Measurements from ENCODE around the gene APPL1.
"Not testable (repeated sequence)": the region's sequence is repeated elsewhere in the genome, so short reads cannot be mapped to it uniquely, and the experiment has no call there.

APPL1 gene

GRCh38 chr3:57292897-57293526, 65.5 kb downstream of the APPL1 start:
- Histone ChIP-seq H3K4me1 (no peaks in the 10 kb centered on the region), H3K36me3 (no peaks in the 10 kb centered on the region), H3K27me3 (no peaks in the 10 kb centered on the region; the same call in 1 of the 2 replicates), H3K4me3 (ENCODE audit: low read depth, low read length) (no peak overlapping the region), H3K9me3 (no peaks in the 10 kb centered on the region)
- DNase-seq, result no peak
- no peak for TF ChIP-seq CTCF (IDR thresholded peaks at IDR 0.05; ENCODE audit: low read depth, low read length)

GRCh38 chr3:57298041-57298440, 70.5 kb downstream of the APPL1 start:
- no peak for TF ChIP-seq CTCF (IDR thresholded peaks at IDR 0.05; ENCODE audit: low read depth, low read length)

GRCh38 chr3:57303520-57303919, 76.0 kb downstream of the APPL1 start:
- not testable (repeated sequence) for H3K4me3 ChIP-seq (ENCODE audit: low read depth, low read length); H3K36me3 ChIP-seq; DNase-seq; H3K27me3 ChIP-seq; H3K4me1 ChIP-seq; H3K9me3 ChIP-seq

More at GRCh38 chr3:57298041-57298440, 70.5 kb downstream of the APPL1 start:
- no peak overlapping the region for H3K4me3 ChIP-seq (ENCODE audit: low read depth, low read length)
- no peaks in the 10 kb centered on the region for H3K27me3 ChIP-seq
- no peaks in the 10 kb centered on the region for H3K9me3 ChIP-seq
- no peaks in the 10 kb centered on the region for H3K36me3 ChIP-seq
- H3K4me1 ChIP-seq, result no peaks in the 10 kb centered on the region
- DNase-seq, result no peak

GRCh38 chr3:57309769-57310360, 82.3 kb downstream of the APPL1 start:
- no peaks in the 10 kb centered on the region for H3K4me1 ChIP-seq
- H3K36me3 ChIP-seq, result no peaks in the 10 kb centered on the region
- H3K9me3 ChIP-seq, result no peaks in the 10 kb centered on the region
- no peaks in the 10 kb centered on the region for H3K27me3 ChIP-seq
- DNase-seq, result no peak
- no peak for TF ChIP-seq CTCF (IDR thresholded peaks at IDR 0.05; ENCODE audit: low read depth, low read length)
- H3K4me3 ChIP-seq (ENCODE audit: low read depth, low read length), result no peak overlapping the region

GRCh38 chr3:57314204-57314603, 86.7 kb downstream of the APPL1 start:
- H3K4me1 ChIP-seq, result no peaks in the 10 kb centered on the region
- H3K9me3 ChIP-seq, result no peaks in the 10 kb centered on the region
- no peak overlapping the region for H3K4me3 ChIP-seq (ENCODE audit: low read depth, low read length)
- H3K27me3 ChIP-seq, result no peaks in the 10 kb centered on the region
- no peak for DNase-seq
- H3K36me3 ChIP-seq, result no peaks in the 10 kb centered on the region
- TF ChIP-seq CTCF (IDR thresholded peaks at IDR 0.05; ENCODE audit: low read depth, low read length), result no peak
